Effector CD4-positive, alpha-beta T cell (primary cell): ENCODE measurements around the gene EBI3.
"Not testable (repeated sequence)": the region's sequence is repeated elsewhere in the genome, so short reads cannot be mapped to it uniquely, and the experiment has no call there.

Source experiments
- DNase-seq: peaks from one replicate; pipeline ENCODE4 v3.0.0-alpha.2; 2020

EBI3 gene

GRCh38 chr19:4279530-4280422, 50.5 kb downstream of the EBI3 start:
- DNase-seq, result no peak

DNA sequence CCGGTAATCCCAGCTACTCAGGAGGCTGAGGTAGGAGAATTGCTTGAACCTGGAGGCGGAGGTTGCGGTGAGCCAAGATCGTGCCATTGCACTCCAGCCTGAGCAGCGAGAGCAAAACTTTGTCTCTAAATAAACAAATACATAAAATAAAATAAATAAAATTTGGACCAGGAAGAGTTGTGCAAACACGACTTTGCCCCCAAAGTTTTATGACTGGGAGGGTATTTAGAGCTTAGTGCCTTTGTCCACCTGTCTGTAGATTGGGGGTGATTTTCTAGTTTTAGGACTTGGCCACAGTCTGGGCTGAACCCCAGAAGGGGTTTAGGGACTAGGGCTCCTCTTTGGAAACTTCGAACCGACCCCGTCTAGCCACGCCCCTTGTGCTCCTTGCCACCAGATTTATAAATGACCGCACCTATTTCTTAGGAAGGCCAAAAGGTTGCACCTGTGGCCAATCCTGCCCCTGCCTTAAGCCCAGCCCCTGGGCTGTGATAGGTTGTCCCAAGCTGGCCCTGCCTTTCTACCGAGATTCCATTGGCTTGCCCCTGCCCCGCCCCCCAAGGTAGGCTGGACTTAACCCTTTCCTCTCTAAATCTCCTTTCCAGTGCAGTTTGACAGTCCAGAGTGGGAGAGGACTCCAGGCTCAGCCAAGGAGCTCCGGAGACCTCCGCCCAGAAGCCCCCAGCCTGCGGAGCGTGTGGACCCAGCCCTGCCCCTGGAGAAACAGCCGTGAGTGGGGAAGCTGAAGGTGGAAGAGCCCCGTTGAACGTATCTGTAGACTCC, 55.0 kb downstream of the EBI3 start:
- no peak for DNase-seq

DNA sequence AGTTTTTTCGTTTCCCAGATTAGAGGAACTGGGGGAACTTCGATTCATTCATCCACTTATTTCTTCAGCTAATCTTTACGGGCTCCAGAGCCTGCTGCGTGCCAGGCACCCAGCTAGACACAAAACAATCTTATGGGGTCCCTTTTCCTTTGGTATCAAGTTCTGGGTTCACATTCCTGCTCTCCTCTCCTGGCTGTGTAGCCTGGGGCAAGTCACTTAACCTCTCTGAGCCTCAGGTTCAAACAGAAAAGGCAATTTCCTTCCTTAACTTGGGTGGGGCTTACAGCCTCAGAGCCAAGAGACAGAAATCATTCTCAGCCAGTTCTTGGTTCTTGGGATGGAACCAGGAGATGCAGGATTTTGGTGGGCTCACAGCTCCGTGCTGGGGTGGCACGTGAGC, 55.7 kb downstream of the EBI3 start:
- no peak for DNase-seq

DNA sequence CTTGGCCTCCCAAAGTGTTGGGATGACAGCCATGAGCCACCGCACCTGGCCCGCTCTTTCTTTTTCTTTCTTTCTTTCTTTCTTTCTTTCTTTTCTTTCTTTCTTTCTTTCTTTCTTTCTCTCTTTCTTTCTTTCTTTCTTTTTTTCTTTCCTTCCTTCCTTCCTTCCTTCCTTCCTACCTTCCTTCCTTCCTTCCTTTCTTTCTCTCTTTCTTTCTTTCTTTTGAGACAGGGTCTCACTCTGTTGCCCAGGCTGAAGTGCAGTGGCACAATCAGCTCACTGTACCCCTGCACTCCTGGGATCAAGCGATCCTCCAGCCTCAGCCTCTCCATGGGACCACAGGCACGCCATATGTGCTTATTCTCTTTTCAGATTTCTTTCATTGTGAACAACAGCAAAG, 56.8 kb downstream of the EBI3 start:
- DNase-seq, result not testable (repeated sequence)
